Mesothelial cell of epicardium (in vitro differentiated cells): Measurements from ENCODE around the gene TRMT1. TPM values are rescaled to one million over a fixed set of nuclear protein-coding genes. Genes with fewer than 3 reads are reported as not detected.

Source experiments
- DNase-seq, 2 experiments: peaks; one replicate each; pipeline ENCODE4 v3.0.0; 2021; ENCODE audit warnings: low spot score in 2 of 2; ENCODE audit not compliant: unreplicated experiment in 2 of 2
- H3K27ac Mint-ChIP-seq: 2 replicates; pipeline ENCODE4 v1.8.0; 2021; ENCODE audit warnings: mixed read lengths
- H3K27me3 Mint-ChIP-seq: 2 replicates; pipeline ENCODE4 v1.8.0; 2021; ENCODE audit warnings: low read depth, mixed read lengths
- H3K36me3 Mint-ChIP-seq: 2 replicates; pipeline ENCODE4 v1.8.0; 2021; ENCODE audit warnings: mixed read lengths
- H3K4me1 Mint-ChIP-seq: 2 replicates; pipeline ENCODE4 v1.8.0; 2021; ENCODE audit warnings: mixed read lengths
- H3K4me3 Mint-ChIP-seq: 2 replicates; pipeline ENCODE4 v1.8.0; 2021; ENCODE audit warnings: mild to moderate bottlenecking, moderate library complexity, mixed read lengths
- H3K9me3 Mint-ChIP-seq: 2 replicates; pipeline ENCODE4 v1.8.0; 2021; ENCODE audit warnings: mixed read lengths
- total RNA-seq: library from RNA; stranded (reverse); gene quantifications from 3 replicates; pipeline ENCODE4 v1.2.1, GENCODE V29; 2021
- TF ChIP-seq, protein P1 (sequence below): fragments of 200-600 bp; sonication (generic); IDR thresholded peaks from one replicate; pipeline ENCODE4 v1.5.0; 2021; ENCODE audit warnings: antibody characterized with exemption; ENCODE audit not compliant: unreplicated experiment

Gene TRMT1
- total RNA-seq, 1 donor from 2014 or later: 57.0 TPM

DNA sequence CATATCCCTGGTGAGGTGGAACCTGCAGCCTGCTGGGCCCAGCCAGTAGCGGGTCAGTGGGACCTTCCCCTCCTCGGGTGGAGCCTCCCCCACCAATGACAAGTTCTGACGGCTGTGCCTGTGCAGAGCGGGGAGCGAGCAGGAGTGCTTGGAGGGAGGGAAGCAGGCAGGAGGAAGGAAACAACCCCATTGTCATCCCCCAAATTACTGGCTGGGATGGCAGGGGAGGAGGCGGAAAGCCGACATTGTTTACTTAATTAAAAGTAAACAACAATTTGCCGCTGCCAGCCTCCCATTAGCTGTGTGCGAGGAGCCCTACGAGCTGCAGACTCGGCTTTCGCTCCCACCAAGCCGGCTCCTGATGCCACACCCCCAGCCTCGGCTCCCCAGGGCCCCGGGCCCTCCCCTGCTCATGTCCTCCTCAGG, 59.4 kb downstream of the TRMT1 start:
- no peak overlapping the region for H3K4me3 Mint-ChIP-seq
- peaks cover 14% of the 10 kb centered on the region for H3K27me3 Mint-ChIP-seq
- TF ChIP-seq, protein P1, sequence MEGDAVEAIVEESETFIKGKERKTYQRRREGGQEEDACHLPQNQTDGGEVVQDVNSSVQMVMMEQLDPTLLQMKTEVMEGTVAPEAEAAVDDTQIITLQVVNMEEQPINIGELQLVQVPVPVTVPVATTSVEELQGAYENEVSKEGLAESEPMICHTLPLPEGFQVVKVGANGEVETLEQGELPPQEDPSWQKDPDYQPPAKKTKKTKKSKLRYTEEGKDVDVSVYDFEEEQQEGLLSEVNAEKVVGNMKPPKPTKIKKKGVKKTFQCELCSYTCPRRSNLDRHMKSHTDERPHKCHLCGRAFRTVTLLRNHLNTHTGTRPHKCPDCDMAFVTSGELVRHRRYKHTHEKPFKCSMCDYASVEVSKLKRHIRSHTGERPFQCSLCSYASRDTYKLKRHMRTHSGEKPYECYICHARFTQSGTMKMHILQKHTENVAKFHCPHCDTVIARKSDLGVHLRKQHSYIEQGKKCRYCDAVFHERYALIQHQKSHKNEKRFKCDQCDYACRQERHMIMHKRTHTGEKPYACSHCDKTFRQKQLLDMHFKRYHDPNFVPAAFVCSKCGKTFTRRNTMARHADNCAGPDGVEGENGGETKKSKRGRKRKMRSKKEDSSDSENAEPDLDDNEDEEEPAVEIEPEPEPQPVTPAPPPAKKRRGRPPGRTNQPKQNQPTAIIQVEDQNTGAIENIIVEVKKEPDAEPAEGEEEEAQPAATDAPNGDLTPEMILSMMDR: no peak
- no peak for DNase-seq
- peaks cover 87% of the 10 kb centered on the region for H3K4me1 Mint-ChIP-seq
- H3K9me3 Mint-ChIP-seq: no peaks in the 10 kb centered on the region
- H3K27ac Mint-ChIP-seq: peak overlapping the region; percentile 100
- H3K36me3 Mint-ChIP-seq: no peaks in the 10 kb centered on the region

DNA sequence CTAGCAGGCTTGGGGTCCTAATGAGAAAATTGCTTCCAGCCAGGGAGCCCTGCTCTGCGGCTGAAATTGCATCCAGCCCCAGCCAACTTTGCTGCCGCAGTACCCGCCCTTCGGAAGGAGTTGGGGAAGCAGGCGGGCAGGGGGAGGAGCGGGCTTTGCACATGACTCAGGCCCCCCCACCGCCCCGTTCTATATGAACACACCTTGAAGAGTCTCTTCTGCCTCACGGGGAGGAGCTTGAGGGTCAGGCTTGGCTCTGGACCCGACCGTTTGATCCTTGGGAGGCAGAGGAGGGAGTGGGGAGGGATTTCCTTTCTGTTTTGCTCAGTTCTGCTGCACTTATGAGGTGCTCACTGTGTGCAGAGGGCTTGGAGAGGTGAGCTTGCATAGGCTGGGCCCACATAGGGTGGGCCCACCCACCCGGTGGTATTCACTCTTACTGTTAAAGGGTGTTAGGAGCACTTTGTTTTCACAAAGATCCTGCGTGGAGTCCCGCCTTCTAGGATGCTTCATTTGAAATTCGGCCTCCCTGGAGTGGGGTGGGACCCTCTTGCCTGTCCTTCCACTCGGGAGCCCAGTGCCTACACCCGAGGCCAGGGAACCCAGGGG, 60.4 kb downstream of the TRMT1 start:
- Mint-ChIP-seq H3K27me3 (peaks cover 4% of the 10 kb centered on the region), H3K9me3 (no peaks in the 10 kb centered on the region), H3K4me1 (peaks cover 89% of the 10 kb centered on the region), H3K4me3 (peak overlapping the region; percentile 46), H3K27ac (peak overlapping the region; percentile 100), H3K36me3 (no peaks in the 10 kb centered on the region)
- TF ChIP-seq, protein P1: no peak
- DNase-seq: peak; percentile 66 to 76

DNA sequence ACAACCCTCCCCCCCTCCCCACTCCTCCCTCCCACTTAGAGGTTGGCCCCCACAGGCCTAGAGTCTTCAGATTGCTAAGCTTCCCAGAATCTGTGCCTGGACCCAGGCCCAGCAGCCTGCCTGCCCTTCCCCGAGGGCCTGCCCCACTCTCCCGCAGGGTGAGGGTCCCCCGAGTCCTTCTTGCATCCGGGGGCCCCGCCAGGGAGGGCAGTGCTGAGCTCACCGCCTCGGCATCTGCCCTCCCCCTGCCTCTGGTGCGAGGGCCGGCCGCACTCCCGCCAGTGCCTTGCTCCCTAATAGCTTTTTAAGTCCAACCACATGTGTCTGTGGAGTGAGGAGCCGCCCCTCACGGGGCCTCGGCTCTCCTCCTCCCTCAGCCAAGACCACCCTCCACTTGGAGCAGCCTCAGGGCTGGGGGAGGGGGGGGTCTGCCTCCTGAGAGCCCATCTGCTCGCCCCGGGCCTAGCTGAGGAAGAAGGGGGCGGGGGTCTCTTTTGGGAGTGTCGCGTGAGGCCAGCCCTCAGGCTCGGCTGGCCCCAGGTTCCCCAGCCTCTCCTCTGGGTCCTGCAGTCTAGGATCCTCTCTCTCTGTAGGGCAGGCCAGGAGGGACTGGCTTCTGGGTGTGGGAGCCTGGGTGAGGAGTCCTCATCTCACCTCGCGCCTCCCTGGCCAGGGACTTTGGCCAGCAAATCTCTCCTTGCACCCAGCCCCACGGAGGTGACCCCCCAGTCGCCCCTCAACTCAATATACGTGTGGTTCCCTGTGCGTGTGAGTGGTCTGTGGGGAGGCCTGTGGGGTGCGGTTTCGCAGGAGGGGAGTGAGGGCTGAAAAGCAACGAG, 61.1 kb downstream of the TRMT1 start:
- Mint-ChIP-seq H3K27ac (peak overlapping the region; percentile 100), H3K9me3 (no peaks in the 10 kb centered on the region), H3K4me3 (peak overlapping the region; percentile 46), H3K36me3 (no peaks in the 10 kb centered on the region), H3K4me1 (peaks cover 89% of the 10 kb centered on the region), H3K27me3 (no peaks in the 10 kb centered on the region)
- TF ChIP-seq, protein P1: no peak
- peak; percentile 78 to 83 for DNase-seq

Other genes starting within 250 kb of the TRMT1 start
- 20.4 to 23.6 TPM (median 23.5 TPM) in 3 replicates for gene DNASE2, start 235.3 kb downstream of the TRMT1 start, total RNA-seq
- 0.13 TPM in 1 of 3 replicates, not detected in the others for gene KLF1, start 229.5 kb downstream of the TRMT1 start, total RNA-seq
- 29.7 to 31.5 TPM (median 30.2 TPM) in 3 replicates for gene GCDH, start 225.6 kb downstream of the TRMT1 start, total RNA-seq
- gene SYCE2, start 197.4 kb downstream of the TRMT1 start, total RNA-seq: 0.86 to 0.98 TPM (median 0.97 TPM) in 3 replicates
- gene FARSA, start 183.0 kb downstream of the TRMT1 start, total RNA-seq: 54.5 to 58.4 TPM (median 58.3 TPM) in 3 replicates
- gene CALR, start 178.1 kb downstream of the TRMT1 start, total RNA-seq: 863 to 886 TPM (median 869 TPM) in 3 replicates
- gene RAD23A, start 170.9 kb downstream of the TRMT1 start, total RNA-seq: 78.6 to 87.4 TPM (median 80.7 TPM) in 3 replicates
- gene GADD45GIP1, start 159.5 kb downstream of the TRMT1 start, total RNA-seq: 18.7 to 19.1 TPM (median 18.8 TPM) in 3 replicates
- 0.16 TPM in 1 of 3 replicates, not detected in the others for gene DAND5, start 147.2 kb downstream of the TRMT1 start, total RNA-seq
- 52.4 to 55.5 TPM (median 53.8 TPM) in 3 replicates for gene NFIX, start 121.3 kb downstream of the TRMT1 start, total RNA-seq
- 3.4 to 4.0 TPM (median 3.8 TPM) in 3 replicates for gene LYL1, start 13.9 kb downstream of the TRMT1 start, total RNA-seq
- gene NACC1, start 1.5 kb upstream of the TRMT1 start, total RNA-seq: 63.0 to 76.4 TPM (median 74.5 TPM) in 3 replicates
- 52.7 to 58.4 TPM (median 56.7 TPM) in 3 replicates for gene STX10, start 33.6 kb upstream of the TRMT1 start, total RNA-seq
- gene IER2, start 33.7 kb upstream of the TRMT1 start, total RNA-seq: 278 to 284 TPM (median 282 TPM) in 3 replicates